IPS-18a (cell line): Measurements from ENCODE around the gene TRPM6.
"Not testable (repeated sequence)": the region's sequence is repeated elsewhere in the genome, so short reads cannot be mapped to it uniquely, and the experiment has no call there.

Experiments used
- H3K27ac ChIP-seq: one replicate; pipeline ENCODE4 v1.5.1; 2013; ENCODE audit warnings: low read length
- H3K27me3 ChIP-seq: one replicate; pipeline ENCODE4 v1.6.1; 2013; ENCODE audit warnings: mild to moderate bottlenecking, low read length; ENCODE audit not compliant: control insufficient read depth, insufficient read depth
- H3K36me3 ChIP-seq: one replicate; pipeline ENCODE4 v1.6.1; 2013; ENCODE audit warnings: low read depth, low read length; ENCODE audit not compliant: control insufficient read depth
- H3K4me1 ChIP-seq: one replicate; pipeline ENCODE4 v1.6.1; 2013; ENCODE audit warnings: low read depth, low read length; ENCODE audit not compliant: control insufficient read depth
- H3K4me3 ChIP-seq: one replicate; pipeline ENCODE4 v1.5.1; 2013; ENCODE audit warnings: low read length
- H3K9ac ChIP-seq: one replicate; pipeline ENCODE4 v1.6.1; 2013; ENCODE audit warnings: mild to moderate bottlenecking, low read length, moderate library complexity
- H3K9me3 ChIP-seq: one replicate; pipeline ENCODE4 v1.6.1; 2013; ENCODE audit warnings: low read depth, low read length; ENCODE audit not compliant: control insufficient read depth

Gene TRPM6

GRCh38 chr9:74876382-74876949 is 11.3 kb downstream of the TRPM6 start:
- no peaks in the 10 kb centered on the region for H3K4me1 ChIP-seq
- H3K36me3 ChIP-seq: no peaks in the 10 kb centered on the region
- peaks cover 2% of the 10 kb centered on the region for H3K9me3 ChIP-seq
- H3K4me3 ChIP-seq: no peak overlapping the region
- no peaks in the 10 kb centered on the region for H3K27me3 ChIP-seq
- no peak overlapping the region for H3K27ac ChIP-seq
- H3K9ac ChIP-seq: no peak overlapping the region

GRCh38 chr9:74875656-74876055 is 12.1 kb downstream of the TRPM6 start:
- Histone ChIP-seq H3K36me3 (no peaks in the 10 kb centered on the region), H3K27ac (no peak overlapping the region), H3K9ac (no peak overlapping the region), H3K27me3 (no peaks in the 10 kb centered on the region), H3K4me1 (no peaks in the 10 kb centered on the region), H3K4me3 (no peak overlapping the region), H3K9me3 (peaks cover 2% of the 10 kb centered on the region)

DNA sequence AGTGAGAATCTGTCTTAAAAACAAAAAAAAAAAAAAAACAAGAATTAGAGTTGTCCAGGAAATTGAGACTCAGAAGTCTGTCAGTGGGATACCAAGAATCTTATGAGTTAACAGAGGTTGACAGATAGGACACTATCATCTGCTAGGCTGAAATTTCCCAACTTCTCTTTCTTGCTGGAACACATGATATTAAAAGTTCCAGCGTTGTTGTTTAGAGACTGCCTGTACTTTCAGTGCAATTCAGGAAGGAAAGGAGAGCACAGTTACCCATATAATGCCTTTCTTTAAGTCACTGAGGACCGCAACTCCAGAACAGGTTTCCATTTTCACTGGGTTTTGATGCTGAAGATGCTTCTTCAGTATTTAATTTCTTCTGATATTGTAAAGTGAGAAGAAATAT is 13.5 kb downstream of the TRPM6 start:
- Histone ChIP-seq H3K4me3 (no peak overlapping the region), H3K9me3 (no peaks in the 10 kb centered on the region), H3K4me1 (no peaks in the 10 kb centered on the region), H3K27me3 (no peaks in the 10 kb centered on the region), H3K36me3 (no peaks in the 10 kb centered on the region), H3K27ac (no peak overlapping the region), H3K9ac (no peak overlapping the region)

GRCh38 chr9:74872619-74873233 is 15.0 kb downstream of the TRPM6 start:
- Histone ChIP-seq H3K9me3 (no peaks in the 10 kb centered on the region), H3K4me1 (no peaks in the 10 kb centered on the region), H3K27ac (no peak overlapping the region), H3K4me3 (no peak overlapping the region), H3K9ac (no peak overlapping the region), H3K36me3 (no peaks in the 10 kb centered on the region), H3K27me3 (no peaks in the 10 kb centered on the region)

DNA sequence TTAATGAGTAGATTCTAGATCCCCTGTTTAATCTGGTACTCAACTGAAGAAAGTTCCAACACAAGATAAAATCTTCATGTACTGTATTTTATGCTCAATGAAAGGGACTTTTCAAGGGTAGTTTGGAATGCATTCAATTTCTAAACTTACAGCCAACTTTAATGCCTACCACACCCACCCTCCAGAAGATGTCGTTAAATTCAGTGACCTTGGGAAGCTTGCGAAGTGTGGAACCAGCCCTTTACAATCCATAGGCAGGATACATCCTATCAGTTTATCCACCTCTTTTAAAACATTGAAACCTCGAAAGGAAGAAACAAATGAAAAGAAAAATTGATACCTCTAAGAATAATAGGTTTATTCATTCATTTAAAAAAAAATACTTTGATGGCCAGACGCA is 20.2 kb downstream of the TRPM6 start:
- H3K36me3 ChIP-seq: no peaks in the 10 kb centered on the region
- no peak overlapping the region for H3K27ac ChIP-seq
- H3K9ac ChIP-seq: no peak overlapping the region
- H3K4me1 ChIP-seq: no peaks in the 10 kb centered on the region
- no peaks in the 10 kb centered on the region for H3K27me3 ChIP-seq
- no peaks in the 10 kb centered on the region for H3K9me3 ChIP-seq
- no peak overlapping the region for H3K4me3 ChIP-seq

GRCh38 chr9:74865177-74865576 is 22.5 kb downstream of the TRPM6 start:
- Histone ChIP-seq H3K36me3 (no peaks in the 10 kb centered on the region), H3K27me3 (no peaks in the 10 kb centered on the region), H3K4me1 (no peaks in the 10 kb centered on the region), H3K9me3 (no peaks in the 10 kb centered on the region), H3K9ac (no peak overlapping the region), H3K4me3 (no peak overlapping the region), H3K27ac (no peak overlapping the region)

GRCh38 chr9:74861773-74862474 is 25.8 kb downstream of the TRPM6 start:
- Histone ChIP-seq H3K9me3 (no peaks in the 10 kb centered on the region), H3K4me1 (no peaks in the 10 kb centered on the region), H3K27ac (no peak overlapping the region), H3K4me3 (no peak overlapping the region), H3K36me3 (no peaks in the 10 kb centered on the region), H3K9ac (no peak overlapping the region), H3K27me3 (no peaks in the 10 kb centered on the region)

DNA sequence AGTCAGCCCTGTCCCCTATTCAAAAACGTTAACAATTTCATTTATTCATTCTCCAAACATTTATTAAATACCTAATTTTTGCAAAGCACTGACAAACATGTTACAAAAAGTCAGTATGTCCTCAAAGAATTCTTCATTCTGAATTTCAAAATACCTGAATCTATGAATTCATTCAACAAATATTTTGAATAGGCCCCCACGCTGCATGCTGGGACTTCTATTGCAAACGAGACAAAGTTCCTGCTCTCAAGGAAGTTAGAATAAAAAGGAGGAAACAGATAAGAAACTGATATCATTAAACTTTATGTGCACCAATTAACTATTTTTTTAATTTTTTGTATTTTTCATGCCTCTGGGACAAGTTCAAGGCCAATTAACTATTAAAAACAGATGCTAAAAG is 26.6 kb downstream of the TRPM6 start:
- no peaks in the 10 kb centered on the region for H3K4me1 ChIP-seq
- H3K27me3 ChIP-seq: no peaks in the 10 kb centered on the region
- no peaks in the 10 kb centered on the region for H3K9me3 ChIP-seq
- no peak overlapping the region for H3K27ac ChIP-seq
- no peaks in the 10 kb centered on the region for H3K36me3 ChIP-seq
- H3K4me3 ChIP-seq: no peak overlapping the region
- H3K9ac ChIP-seq: no peak overlapping the region

- not testable (repeated sequence) for H3K27me3 ChIP-seq, H3K27ac ChIP-seq, H3K9ac ChIP-seq, H3K4me3 ChIP-seq, H3K36me3 ChIP-seq, H3K4me1 ChIP-seq, H3K9me3 ChIP-seq
Measured at GRCh38 chr9:74860247-74860646, 27.5 kb downstream of the TRPM6 start.

- no peak overlapping the region for H3K27ac ChIP-seq
- H3K36me3 ChIP-seq: no peaks in the 10 kb centered on the region
- H3K9ac ChIP-seq: no peak overlapping the region
- H3K4me3 ChIP-seq: no peak overlapping the region
- H3K9me3 ChIP-seq: no peaks in the 10 kb centered on the region
- H3K4me1 ChIP-seq: no peaks in the 10 kb centered on the region
- no peaks in the 10 kb centered on the region for H3K27me3 ChIP-seq
Measured at GRCh38 chr9:74859786-74860185, 27.9 kb downstream of the TRPM6 start.

DNA sequence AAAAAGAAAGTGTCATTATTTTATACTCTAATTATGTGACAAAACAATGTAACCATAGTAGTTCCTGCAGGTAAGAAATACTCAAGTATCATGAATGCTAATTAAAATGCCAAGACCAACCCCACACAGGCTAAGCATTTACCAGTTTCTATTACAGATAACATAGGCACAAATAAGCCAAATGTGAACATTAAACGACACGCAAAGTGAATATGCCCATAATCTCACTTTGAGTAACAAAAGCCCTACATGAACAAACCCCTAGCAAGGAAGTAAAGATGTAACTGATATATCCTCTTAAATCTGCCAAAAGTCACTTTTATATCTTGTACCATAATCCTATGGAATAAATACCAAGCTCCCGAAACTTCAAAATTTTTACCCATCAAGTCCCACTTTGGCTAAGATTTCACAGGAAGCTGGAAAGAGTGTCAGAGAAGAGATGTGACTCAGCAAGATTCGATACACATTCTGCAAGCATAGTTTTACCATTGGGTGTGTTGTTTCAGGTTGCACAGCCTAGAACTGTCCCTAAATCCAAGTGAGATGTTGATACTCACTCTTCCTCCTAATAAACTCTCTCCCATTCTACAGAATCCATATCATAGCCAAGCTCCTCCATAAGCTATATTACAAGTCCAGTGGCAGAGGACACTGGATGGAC is 28.8 kb downstream of the TRPM6 start:
- Histone ChIP-seq H3K27me3 (no peaks in the 10 kb centered on the region), H3K9me3 (no peaks in the 10 kb centered on the region)

More for the DNA sequence above, 28.8 kb downstream of the TRPM6 start:
- H3K4me1 ChIP-seq: no peaks in the 10 kb centered on the region
- H3K4me3 ChIP-seq: no peak overlapping the region
- H3K9ac ChIP-seq: no peak overlapping the region
- H3K27ac ChIP-seq: no peak overlapping the region
- H3K36me3 ChIP-seq: no peaks in the 10 kb centered on the region
